Activated T-helper 2 cell treated with anti-CD3 and anti-CD28 coated beads, Interferon-gamma antibody, Interleukin-2, Interleukin-4, amounts not matched to agents 10 μg/mL and 5 μg/mL and 100 μg/mL, durations not matched to agents 14 hours and 24 hours and 36 hours (primary cell): Measurements from ENCODE around the gene TET2. TPM values are rescaled to one million over a fixed set of nuclear protein-coding genes. Genes with fewer than 3 reads are reported as not detected.

Experiments
- DNase-seq: peaks from one replicate; pipeline ENCODE4 v3.0.0; 2021; ENCODE audit warnings: low spot score
- H3K27ac Mint-ChIP-seq: one replicate; pipeline ENCODE4 v1.8.0; 2021; ENCODE audit warnings: mixed read lengths
- H3K27me3 Mint-ChIP-seq: one replicate; pipeline ENCODE4 v1.8.0; 2021; ENCODE audit warnings: low read depth, mixed read lengths
- H3K36me3 Mint-ChIP-seq: one replicate; pipeline ENCODE4 v1.8.0; 2021; ENCODE audit warnings: low read depth, mixed read lengths
- H3K4me1 Mint-ChIP-seq: one replicate; pipeline ENCODE4 v1.8.0; 2021; ENCODE audit warnings: low read depth, mixed read lengths
- H3K4me3 Mint-ChIP-seq: one replicate; pipeline ENCODE4 v1.8.0; 2021; ENCODE audit warnings: low read depth, mild to moderate bottlenecking, moderate library complexity, mixed read lengths
- H3K9me3 Mint-ChIP-seq: one replicate; pipeline ENCODE4 v1.8.0; 2021; ENCODE audit warnings: mixed read lengths
- intact Hi-C: fragments of 100-400 bp; cut with micrococcal nuclease; formaldehyde crosslinking; loops from one replicate; pipeline ENCODE4 v1.15.1; 2023
- total RNA-seq: library from RNA; stranded (reverse); gene quantifications from 2 replicates; pipeline ENCODE4 v1.2.3, GENCODE V29; 2022

Gene TET2
- total RNA-seq, 1 donor from 2014 or later = 31.2 TPM

DNA sequence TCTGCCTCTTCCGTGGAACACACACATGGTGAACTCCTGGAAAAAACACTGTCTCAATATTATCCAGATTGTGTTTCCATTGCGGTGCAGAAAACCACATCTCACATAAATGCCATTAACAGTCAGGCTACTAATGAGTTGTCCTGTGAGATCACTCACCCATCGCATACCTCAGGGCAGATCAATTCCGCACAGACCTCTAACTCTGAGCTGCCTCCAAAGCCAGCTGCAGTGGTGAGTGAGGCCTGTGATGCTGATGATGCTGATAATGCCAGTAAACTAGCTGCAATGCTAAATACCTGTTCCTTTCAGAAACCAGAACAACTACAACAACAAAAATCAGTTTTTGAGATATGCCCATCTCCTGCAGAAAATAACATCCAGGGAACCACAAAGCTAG lies 87.9 kb downstream of the TET2 start:
- Mint-ChIP-seq H3K27me3 (no peaks in the 10 kb centered on the region), H3K4me1 (peaks cover 8% of the 10 kb centered on the region), H3K27ac (no peak overlapping the region), H3K9me3 (peaks cover 4% of the 10 kb centered on the region), H3K36me3 (peaks cover 68% of the 10 kb centered on the region), H3K4me3 (no peak overlapping the region)
- DNase-seq = no peak
- intact Hi-C loops = no loop called here

DNA sequence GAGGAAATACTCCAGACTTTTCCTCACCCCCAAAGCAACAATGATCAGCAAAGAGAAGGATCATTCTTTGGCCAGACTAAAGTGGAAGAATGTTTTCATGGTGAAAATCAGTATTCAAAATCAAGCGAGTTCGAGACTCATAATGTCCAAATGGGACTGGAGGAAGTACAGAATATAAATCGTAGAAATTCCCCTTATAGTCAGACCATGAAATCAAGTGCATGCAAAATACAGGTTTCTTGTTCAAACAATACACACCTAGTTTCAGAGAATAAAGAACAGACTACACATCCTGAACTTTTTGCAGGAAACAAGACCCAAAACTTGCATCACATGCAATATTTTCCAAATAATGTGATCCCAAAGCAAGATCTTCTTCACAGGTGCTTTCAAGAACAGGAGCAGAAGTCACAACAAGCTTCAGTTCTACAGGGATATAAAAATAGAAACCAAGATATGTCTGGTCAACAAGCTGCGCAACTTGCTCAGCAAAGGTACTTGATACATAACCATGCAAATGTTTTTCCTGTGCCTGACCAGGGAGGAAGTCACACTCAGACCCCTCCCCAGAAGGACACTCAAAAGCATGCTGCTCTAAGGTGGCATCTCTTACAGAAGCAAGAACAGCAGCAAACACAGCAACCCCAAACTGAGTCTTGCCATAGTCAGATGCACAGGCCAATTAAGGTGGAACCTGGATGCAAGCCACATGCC lies 89.7 kb downstream of the TET2 start:
- Mint-ChIP-seq H3K9me3 (peaks cover 4% of the 10 kb centered on the region), H3K27me3 (no peaks in the 10 kb centered on the region), H3K27ac (peak overlapping the region; percentile 15), H3K4me1 (peaks cover 7% of the 10 kb centered on the region), H3K36me3 (peaks cover 75% of the 10 kb centered on the region), H3K4me3 (no peak overlapping the region)
- DNase-seq = no peak
- intact Hi-C loops = no loop called here

- intact Hi-C loops = no loop called here
- Mint-ChIP-seq H3K36me3 (peaks cover 74% of the 10 kb centered on the region), H3K4me1 (peaks cover 7% of the 10 kb centered on the region), H3K27ac (no peak overlapping the region), H3K27me3 (no peaks in the 10 kb centered on the region), H3K4me3 (no peak overlapping the region), H3K9me3 (peaks cover 2% of the 10 kb centered on the region)
- no peak for DNase-seq
Observed at GRCh38 chr4:105236916-105237311, 90.2 kb downstream of the TET2 start.

DNA sequence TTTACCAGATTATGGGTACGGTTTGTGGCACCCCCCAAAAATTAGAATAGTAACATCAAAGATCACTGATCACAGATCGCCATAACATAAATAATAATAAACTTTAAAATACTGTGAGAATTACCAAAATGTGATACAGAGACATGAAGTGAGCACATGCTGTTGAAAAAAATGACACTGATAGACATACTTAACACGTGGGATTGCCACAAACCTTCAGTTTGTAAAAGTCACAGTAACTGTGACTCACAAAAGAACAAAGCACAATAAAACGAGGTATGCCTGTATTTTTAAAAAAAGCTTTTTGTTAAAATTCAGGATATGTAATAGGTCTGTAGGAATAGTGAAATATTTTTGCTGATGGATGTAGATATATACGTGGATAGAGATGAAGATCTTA lies 93.4 kb downstream of the TET2 start:
- H3K27ac Mint-ChIP-seq = no peak overlapping the region
- no peaks in the 10 kb centered on the region for H3K9me3 Mint-ChIP-seq
- H3K36me3 Mint-ChIP-seq = peaks cover 56% of the 10 kb centered on the region
- H3K4me1 Mint-ChIP-seq = peaks cover 7% of the 10 kb centered on the region
- H3K27me3 Mint-ChIP-seq = no peaks in the 10 kb centered on the region
- intact Hi-C loops = no loop called here
- H3K4me3 Mint-ChIP-seq = no peak overlapping the region
- DNase-seq = no peak

GRCh38 chr4:105241451-105241850 lies 94.8 kb downstream of the TET2 start:
- peaks cover 42% of the 10 kb centered on the region for H3K36me3 Mint-ChIP-seq
- H3K27me3 Mint-ChIP-seq = no peaks in the 10 kb centered on the region
- H3K27ac Mint-ChIP-seq = no peak overlapping the region
- intact Hi-C loops = no loop called here
- DNase-seq = no peak
- H3K9me3 Mint-ChIP-seq = no peaks in the 10 kb centered on the region
- H3K4me1 Mint-ChIP-seq = peaks cover 1% of the 10 kb centered on the region
- H3K4me3 Mint-ChIP-seq = no peak overlapping the region

DNA sequence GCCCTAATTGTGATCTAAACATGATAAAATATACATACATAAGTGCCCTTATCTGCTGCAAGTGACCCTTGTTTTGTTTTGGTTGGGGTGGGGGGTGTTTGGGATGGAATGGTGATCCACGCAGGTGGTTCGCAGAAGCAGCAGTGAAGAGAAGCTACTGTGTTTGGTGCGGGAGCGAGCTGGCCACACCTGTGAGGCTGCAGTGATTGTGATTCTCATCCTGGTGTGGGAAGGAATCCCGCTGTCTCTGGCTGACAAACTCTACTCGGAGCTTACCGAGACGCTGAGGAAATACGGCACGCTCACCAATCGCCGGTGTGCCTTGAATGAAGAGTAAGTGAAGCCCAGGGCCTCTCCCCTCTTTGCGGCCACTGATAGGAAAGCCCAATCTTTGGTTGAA lies 96.8 kb downstream of the TET2 start:
- Mint-ChIP-seq H3K4me1 (peaks cover 4% of the 10 kb centered on the region), H3K27me3 (no peaks in the 10 kb centered on the region), H3K9me3 (no peaks in the 10 kb centered on the region), H3K4me3 (no peak overlapping the region), H3K27ac (no peak overlapping the region), H3K36me3 (peaks cover 36% of the 10 kb centered on the region)
- intact Hi-C loops = no loop called here
- no peak for DNase-seq

DNA sequence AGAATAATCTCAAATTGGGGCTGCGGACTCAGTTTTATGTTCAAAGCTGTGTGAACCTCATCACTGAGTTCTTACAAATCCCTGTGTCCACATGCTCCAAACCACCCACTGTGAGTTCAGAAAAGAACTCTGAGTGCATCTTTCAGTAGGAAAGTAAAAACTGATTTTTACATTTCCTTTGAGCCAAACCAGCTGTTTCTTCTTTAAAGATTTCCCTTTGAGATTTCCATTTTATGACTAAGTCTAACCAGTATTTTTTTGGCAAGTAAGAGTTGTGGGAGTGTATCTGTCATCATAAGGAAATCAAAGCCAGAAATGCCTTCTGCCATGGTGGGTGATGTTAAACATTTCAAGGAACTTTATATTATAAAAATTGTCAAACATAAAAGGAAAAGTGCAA lies 100.0 kb downstream of the TET2 start:
- no peaks in the 10 kb centered on the region for H3K27me3 Mint-ChIP-seq
- DNase-seq = no peak
- H3K4me3 Mint-ChIP-seq = no peak overlapping the region
- H3K27ac Mint-ChIP-seq = no peak overlapping the region
- intact Hi-C loops = no loop called here
- peaks cover under 1% of the 10 kb centered on the region for H3K9me3 Mint-ChIP-seq
- H3K36me3 Mint-ChIP-seq = peaks cover 39% of the 10 kb centered on the region
- H3K4me1 Mint-ChIP-seq = peaks cover 3% of the 10 kb centered on the region

DNA sequence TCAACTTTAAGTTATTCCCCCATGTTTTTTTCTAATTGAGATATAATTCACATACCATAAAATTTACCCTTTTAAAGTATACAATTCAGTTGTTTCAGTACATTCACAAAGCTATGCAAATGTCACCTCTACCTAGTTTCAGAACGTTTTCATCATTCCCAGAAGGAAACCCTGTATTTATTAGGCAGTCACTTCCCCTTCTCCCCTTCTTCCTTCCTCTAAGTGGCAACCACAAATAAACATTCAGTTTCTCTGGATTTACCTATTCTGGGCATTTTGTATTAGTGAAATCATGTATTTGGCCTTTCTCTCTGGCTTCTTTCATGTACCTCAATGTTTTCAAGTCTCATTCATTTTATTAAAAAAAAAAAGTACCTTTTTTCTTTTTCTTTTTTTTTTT lies 101.9 kb downstream of the TET2 start:
- intact Hi-C loops = no loop called here
- Mint-ChIP-seq H3K36me3 (peaks cover 52% of the 10 kb centered on the region), H3K4me3 (no peak overlapping the region), H3K27ac (peak overlapping the region; percentile 20), H3K27me3 (no peaks in the 10 kb centered on the region), H3K4me1 (peaks cover 3% of the 10 kb centered on the region), H3K9me3 (peaks cover 13% of the 10 kb centered on the region)
- no peak for DNase-seq

DNA sequence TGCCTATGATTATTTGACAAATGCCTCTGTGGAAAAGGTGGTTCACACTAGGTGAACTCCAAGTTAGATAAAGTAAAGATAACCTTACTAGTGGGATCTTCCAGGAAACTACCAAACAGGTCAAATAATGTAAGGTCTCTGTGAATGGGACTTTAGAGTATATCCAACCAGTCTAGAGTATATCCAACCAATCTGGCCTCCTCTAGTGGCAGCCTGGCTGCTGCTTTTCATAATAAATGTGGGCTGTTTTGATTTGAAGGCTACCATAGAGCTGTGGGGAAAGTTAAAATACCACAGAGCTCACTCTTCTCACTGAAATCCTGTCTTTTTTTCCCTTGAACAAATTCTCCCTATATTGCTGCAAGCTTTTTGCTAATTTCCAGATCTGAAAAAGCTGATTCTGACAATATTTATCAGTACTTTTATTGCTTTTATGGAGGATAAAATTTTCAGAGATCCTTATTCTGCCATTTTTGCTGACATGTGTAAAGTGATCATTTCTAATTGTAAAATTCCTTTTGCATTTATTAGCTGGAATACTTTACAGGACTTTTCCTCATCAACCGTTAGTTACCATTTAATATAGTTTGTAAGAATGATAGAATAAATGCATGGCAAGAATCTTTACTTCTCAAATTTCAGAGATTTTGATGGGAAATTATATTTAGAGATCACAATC lies 111.3 kb downstream of the TET2 start:
- H3K4me1 Mint-ChIP-seq = peaks cover 2% of the 10 kb centered on the region

DNA sequence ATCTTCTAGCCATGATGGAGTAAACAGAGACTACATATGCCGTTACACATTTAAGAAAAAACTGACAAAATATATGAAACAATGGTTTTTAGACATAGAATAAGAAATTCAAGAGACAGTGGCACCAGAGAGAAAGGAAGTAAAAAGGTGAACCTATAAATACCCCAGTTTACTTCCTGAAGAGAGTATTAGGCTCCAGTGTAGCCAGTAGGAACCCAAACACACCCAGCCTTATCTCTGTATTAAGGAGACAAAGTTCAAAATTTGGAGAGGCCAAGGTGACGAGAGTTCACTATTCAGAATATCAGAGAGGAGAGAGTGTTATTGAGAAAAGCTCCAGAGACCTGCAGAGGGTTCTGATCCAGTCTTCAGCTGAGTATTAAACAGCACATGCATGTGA lies 119.0 kb downstream of the TET2 start:
- Mint-ChIP-seq H3K27me3 (no peaks in the 10 kb centered on the region), H3K36me3 (peaks cover 77% of the 10 kb centered on the region), H3K9me3 (peaks cover 6% of the 10 kb centered on the region), H3K4me1 (peaks cover under 1% of the 10 kb centered on the region), H3K4me3 (no peak overlapping the region), H3K27ac (no peak overlapping the region)
- DNase-seq = no peak
- intact Hi-C loops = no loop called here

More for the DNA sequence above, 111.3 kb downstream of the TET2 start:
- H3K27me3 Mint-ChIP-seq = no peaks in the 10 kb centered on the region
- H3K9me3 Mint-ChIP-seq = peaks cover 33% of the 10 kb centered on the region
- intact Hi-C loops = loop anchor here (5.0 kb wide), 1 partner anchor 41 kb away; no protein-coding TSS in a partner anchor
- DNase-seq = no peak
- peaks cover 66% of the 10 kb centered on the region for H3K36me3 Mint-ChIP-seq
- no peak overlapping the region for H3K27ac Mint-ChIP-seq
- no peak overlapping the region for H3K4me3 Mint-ChIP-seq

- Mint-ChIP-seq H3K4me1 (peaks cover 9% of the 10 kb centered on the region), H3K36me3 (peaks cover 81% of the 10 kb centered on the region), H3K4me3 (no peak overlapping the region), H3K27me3 (no peaks in the 10 kb centered on the region), H3K27ac (no peak overlapping the region), H3K9me3 (peaks cover 6% of the 10 kb centered on the region)
- DNase-seq = no peak
- intact Hi-C loops = no loop called here
Observed at GRCh38 chr4:105267280-105267679, 120.6 kb downstream of the TET2 start.

- Mint-ChIP-seq H3K4me3 (no peak overlapping the region), H3K4me1 (peaks cover 35% of the 10 kb centered on the region), H3K27me3 (no peaks in the 10 kb centered on the region), H3K36me3 (peaks cover 87% of the 10 kb centered on the region), H3K9me3 (peaks cover 6% of the 10 kb centered on the region), H3K27ac (no peak overlapping the region)
- intact Hi-C loops = loop anchor here (10.0 kb wide), 1 partner anchor 127 kb away; the partner anchor contains the start of gene TET2
- DNase-seq = no peak
Observed at GRCh38 chr4:105272002-105272401, 125.3 kb downstream of the TET2 start.

GRCh38 chr4:105273230-105273629 lies 126.6 kb downstream of the TET2 start:
- peaks cover 35% of the 10 kb centered on the region for H3K4me1 Mint-ChIP-seq
- peak overlapping the region; percentile 3 for H3K27ac Mint-ChIP-seq
- no peaks in the 10 kb centered on the region for H3K27me3 Mint-ChIP-seq
- intact Hi-C loops = loop anchor here (10.0 kb wide), 1 partner anchor 128 kb away; the partner anchor contains the start of gene TET2
- H3K9me3 Mint-ChIP-seq = peaks cover 6% of the 10 kb centered on the region
- no peak for DNase-seq
- peaks cover 84% of the 10 kb centered on the region for H3K36me3 Mint-ChIP-seq
- no peak overlapping the region for H3K4me3 Mint-ChIP-seq
